Measurements from ENCODE around the gene FAAP20.
"Not testable (repeated sequence)": the region's sequence is repeated elsewhere in the genome, so short reads cannot be mapped to it uniquely, and the experiment has no call there.

The FAAP20 gene

DNA sequence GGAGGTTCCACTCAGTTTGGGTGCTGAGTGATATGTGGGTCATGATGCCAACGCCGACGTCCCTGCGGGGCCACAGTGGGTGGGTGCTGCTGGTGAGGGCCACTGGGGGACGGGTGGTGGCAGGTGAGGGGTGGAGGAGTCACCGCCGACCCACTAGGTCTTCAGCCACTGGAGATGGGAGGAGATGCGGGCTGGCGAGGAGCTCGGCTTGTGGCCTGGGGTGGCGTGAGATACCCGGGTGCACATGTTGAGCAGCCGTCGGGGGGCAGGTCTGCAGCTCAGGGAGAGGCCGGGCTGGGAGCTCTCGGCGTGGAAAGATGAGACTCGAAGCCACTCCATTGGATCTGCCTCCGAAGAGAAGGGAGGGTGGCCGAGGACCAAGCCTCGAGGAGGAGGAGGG lies 40.5 kb downstream of the FAAP20 start:
- DNase-seq: no peak

DNA sequence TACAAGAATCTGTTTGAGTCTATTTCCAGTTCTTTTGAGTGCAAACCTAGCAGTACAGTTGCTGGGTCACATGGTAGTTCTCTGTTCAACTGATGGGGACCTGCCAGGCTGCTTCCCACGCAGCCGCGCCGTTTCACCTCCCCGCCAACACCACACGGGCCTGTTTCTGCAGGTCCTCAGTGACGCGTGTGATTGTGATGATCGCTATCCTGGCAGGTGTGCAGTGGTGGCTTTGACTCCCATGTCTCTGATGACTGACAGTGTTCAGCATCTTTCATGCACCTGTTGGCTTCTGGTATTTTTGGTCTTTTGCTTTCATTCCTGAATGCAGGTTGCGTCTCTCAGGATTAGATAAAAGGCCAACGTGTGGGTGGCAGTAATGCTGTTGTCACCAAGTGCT lies 41.6 kb downstream of the FAAP20 start:
- no peak for DNase-seq

- no peak for DNase-seq
These were observed 42.7 kb downstream of the FAAP20 start for GRCh38 chr1:2151911-2152310.

GRCh38 chr1:2151252-2151651 lies 43.3 kb downstream of the FAAP20 start:
- DNase-seq: no peak

DNA sequence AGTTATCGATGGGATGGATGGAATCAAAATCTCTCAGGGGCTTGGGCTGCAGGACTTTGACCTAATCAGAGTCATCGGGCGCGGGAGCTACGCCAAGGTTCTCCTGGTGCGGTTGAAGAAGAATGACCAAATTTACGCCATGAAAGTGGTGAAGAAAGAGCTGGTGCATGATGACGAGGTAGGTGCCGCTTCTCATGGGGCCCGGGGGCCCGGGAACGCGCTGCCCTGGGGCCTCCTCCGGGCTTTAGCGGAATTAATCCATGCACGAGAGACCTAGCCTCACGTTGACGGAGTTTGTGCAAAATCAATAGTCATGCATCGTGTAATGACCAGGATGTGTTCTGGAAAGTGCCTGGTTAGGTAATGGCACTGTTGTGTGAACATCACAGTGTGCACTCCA lies 43.8 kb downstream of the FAAP20 start:
- no peak for DNase-seq

DNA sequence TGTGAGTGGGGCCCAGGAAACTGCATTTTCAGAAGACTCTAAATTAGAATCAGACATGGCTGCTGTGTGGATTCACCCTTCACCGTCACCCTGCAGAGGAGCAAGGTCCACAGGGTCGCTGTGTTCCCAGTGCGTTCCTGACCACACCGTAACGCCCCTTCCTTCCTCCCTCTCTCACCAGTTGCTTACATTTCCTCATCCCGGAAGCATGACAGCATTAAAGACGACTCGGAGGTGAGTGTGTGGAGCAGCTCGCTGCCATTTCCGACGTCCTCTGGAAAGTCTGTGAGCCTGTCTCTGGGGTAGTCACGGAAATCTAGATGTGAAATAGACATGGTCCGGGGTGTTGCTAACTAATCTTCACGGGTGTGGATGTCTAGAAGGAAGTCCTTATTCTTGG lies 45.9 kb downstream of the FAAP20 start:
- DNase-seq: no peak

DNA sequence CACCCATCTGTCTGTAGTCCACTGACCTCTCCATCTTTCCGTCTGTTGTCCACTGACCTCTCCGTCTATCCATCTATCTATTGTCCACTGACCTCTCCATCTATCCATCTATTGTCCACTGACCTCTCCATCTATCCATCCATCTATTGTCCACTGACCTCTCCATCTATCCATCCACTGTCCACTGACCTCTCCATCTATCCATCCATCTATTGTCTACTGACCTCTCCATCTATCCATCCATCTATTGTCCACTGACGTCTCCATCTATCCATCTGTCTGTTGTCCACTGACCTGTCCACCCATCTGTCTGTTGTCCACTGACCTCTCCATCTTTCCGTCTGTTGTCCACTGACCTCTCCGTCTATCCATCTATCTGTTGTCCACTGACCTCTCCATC lies 46.7 kb downstream of the FAAP20 start:
- DNase-seq: not testable (repeated sequence)

DNA sequence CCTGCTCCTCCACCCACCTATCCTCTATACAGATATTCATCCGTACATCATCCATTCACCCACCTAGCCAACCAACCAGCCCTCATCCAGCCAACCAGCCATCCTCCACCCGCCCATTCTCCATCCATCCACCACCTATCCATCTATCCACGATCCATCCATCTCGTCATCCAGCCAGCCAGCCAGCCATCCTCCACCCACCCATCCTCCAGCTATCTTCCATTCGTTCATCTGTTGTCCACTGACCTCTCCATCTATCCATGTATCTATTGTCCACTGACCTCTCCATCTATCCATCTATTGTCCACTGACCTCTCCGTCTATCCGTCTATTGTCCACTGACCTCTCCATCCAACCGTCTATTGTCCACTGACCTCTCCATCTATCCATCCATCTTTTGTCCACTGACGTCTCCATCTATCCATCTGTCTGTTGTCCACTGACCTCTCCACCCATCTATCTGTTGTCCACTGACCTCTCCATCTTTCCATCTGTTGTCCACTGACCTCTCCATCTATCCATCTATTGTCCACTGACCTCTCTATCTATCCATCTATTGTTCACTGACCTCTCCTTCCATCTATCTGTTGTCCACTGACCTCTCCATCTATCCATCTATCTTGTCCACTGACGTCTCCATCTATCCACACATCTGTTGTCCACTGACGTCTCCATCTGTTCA lies 47.6 kb downstream of the FAAP20 start:
- no peak for DNase-seq

DNA sequence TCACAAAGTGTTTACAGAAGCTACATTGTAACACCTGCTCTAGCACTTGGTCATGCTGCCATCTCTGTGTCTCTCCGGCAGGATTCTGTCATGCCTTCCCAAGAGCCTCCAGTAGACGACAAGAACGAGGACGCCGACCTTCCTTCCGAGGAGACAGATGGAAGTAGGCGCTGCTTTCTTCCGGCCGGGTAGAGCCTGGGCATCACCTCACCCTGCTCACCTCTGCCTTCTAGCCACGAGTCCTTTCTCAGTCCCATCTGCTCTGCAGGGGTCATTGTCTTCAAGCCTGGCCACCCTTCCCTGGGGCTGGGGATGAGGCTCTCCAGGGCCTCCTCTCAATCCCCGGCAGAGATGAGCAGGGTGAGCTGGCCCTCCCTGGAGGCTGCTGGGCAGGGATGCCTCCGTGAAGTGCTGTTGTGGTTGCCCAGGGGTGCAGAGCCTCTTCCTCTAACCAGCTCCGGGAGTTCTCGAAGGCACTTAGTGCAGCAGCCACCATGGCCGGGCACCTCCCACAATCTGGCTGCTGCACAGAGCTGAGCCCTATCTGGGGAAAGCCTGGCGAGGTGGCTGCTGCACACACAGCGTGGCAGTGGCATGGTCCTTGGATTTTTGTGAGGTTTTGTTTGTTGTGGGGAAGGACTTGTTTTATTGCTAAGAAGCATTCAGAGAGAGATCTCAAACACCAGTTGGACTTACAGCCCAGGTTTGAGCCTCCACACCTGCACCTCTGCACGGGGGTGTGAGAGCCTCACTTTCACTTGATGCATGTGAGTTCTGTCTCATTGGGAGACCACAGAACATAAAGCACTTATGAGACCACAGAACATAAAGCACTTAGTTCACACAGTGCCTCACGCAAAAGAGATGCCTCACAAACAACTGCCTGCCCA lies 48.4 kb downstream of the FAAP20 start:
- no peak for DNase-seq

GRCh38 chr1:2144501-2145090 lies 50.0 kb downstream of the FAAP20 start:
- DNase-seq: no peak

DNA sequence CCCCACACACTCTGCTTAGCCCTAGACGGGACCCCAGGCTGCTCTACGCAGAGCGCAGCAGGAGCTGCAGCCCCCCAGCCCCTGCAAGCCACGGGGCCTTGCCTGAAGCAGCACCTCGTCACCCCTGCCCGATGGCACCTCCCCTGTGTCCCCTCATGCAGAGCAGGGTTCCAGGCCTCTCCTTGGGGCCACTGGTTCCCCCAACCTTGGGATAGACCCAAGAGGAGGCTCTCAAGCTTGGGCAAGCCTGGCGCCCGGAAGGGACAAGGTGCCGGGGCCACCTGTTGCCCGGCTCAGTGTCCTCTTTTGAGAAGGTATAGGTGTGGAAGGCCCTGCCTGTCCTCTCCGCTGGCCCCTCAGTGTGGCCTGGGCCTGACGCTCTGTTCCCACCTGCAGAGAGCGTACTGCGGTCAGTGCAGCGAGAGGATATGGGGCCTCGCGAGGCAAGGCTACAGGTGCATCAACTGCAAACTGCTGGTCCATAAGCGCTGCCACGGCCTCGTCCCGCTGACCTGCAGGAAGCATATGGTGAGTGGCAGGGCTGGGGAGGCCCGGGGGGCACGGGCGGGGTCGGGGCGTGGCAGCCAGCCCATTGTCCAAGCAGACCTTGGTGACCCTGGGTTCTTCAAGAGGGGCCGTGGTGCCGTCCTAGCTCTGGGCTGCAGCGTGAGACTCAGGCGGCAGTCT lies 50.6 kb downstream of the FAAP20 start:
- DNase-seq: no peak

- no peak for DNase-seq
These were observed 53.5 kb downstream of the FAAP20 start for GRCh38 chr1:2141025-2141424.
